NCI-H2227 (cell line): ENCODE data around the gene LMF1.

Source experiments
- DNase-seq: peaks from one replicate; lab custom pipeline; 2025; ENCODE audit not compliant: unreplicated experiment; lab: John Stamatoyannopoulos, UW

Gene LMF1

DNA sequence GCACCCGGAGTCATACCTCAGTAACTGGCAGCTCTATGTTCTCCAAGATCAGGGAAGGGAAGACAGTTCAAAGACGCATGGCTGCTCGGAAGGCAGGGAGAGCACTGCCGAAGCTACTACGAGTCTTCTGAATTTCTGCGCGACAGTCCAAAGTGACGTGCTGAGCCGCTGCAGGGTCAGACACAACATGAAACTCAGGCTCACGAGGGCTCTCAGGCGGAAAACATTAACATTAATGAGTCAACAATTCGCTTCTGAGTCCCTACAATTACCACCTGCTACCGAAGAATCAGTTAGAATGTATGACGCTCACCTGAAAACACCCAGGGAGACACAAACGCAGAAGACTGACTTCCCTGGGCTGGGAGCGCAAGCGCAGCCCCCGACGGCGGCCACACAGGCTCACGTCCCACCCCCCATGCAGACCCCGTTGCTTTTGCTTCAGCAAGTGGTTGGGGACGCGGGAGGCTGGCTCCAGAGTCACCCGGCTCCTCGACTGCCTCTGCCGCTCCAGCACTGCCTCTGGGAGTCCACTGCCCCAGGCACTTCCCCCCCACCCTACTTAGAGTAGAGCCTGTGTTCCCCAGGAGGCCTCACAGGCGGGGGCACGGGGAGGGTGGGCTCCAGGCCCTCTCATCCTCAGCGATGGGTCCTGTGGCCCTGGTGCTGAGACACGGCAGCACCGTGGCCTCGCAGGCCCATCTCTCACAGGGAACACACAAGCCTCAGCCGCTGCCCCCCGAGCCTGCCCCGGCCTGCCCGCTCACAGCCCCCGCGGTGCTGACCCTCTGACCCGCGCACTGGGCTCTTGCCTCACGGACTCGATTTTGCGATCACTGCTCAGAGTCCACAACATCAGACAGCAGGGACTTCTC is 38.9 kb downstream of the LMF1 start:
- DNase-seq: no peak

DNA sequence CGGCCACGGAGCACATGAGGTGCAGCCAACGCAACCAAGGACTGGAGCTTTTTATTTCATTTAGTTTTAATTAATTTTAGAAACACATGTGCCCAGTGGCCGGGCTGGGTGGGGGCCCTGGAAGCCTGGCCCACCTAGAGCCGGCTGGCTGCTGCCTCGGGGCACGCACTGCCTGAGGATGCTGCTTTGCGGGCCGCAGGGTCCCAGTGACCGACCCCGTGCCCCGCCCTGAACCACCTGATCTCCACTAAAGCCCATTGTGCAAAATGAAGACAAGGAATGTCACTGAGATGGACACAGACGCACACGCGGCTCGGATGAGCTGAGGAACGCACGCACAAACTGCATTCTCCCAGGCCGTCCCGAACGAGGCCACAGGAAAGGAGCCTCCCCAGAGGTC is 39.6 kb downstream of the LMF1 start:
- DNase-seq: no peak

DNA sequence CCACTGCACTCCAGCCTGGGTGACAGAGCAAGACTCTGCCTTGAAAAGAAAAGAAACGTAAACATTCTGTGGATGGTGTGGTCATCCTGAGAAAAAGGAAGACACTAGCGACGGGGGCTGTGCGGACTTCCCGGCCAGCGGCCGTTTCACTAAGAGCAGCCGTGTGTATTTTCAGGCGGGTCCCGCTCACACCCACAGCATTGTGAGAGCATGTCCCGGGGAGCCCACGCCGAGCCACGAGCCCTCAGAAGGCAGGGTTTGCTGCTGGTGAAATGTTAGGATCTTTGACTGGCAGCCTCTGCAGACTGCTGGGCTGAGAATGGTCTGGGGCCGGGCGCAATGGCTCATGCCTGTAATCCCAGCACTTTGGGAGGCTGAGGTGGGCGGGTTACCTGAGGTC is 40.3 kb downstream of the LMF1 start:
- DNase-seq: no peak

DNA sequence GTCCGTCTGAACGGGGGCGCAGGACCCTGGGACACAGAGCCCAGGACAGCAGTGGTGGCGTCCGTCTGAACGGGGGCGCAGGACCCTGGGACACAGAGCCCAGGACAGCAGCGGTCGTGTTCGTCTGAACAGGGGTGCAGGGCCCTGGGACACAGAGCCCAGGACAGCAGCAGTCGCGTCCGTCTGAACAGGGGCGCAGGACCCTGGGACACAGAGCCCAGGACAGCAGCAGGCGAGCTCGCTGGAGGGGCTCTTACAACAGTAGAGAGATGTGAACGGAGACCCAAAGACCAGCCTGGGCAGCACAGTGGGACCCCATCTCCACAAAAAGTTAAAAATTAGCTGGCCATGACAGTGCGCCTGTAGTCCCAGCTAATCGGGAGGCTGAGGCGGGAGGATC is 40.7 kb downstream of the LMF1 start:
- no peak for DNase-seq

DNA sequence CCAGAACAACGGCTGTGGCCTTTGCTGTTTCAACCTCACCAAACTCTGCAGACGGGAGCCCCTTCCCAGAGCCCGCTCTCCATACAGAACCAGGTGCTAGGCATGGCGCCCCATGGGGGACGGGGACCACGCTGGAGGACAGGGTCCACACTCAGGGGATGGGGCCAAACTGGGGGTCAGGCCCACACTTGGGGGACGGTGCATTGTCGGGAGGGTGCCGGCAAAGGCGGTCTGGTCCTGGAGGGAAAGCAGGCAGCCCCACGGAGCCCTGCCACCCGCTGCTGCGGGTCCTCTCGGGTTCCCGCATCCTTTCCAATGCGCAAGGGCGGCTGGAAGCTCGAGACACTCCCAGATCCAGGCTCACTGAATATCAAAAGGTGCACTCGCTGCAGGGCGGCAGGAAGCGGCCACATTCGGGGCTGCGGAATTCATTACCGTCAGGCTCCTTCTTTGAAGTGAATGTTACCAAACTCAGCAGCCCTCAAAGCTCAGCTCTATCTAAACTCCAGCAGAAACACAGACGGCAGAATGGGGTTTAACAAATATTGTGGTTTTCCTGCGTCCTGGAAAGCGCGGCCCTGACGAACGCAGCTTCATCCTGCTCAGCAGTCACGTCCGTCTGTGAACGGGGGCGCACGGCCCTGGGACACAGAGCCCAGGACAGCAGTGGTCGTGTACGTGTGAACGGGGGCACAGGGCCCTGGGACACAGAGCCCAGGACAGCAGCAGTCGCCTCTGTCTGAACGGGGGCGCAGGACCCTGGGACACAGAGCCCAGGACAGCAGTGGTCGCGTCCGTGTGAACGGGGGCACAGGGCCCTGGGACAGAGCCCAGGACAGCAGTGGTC is 41.3 kb downstream of the LMF1 start:
- DNase-seq: no peak

DNA sequence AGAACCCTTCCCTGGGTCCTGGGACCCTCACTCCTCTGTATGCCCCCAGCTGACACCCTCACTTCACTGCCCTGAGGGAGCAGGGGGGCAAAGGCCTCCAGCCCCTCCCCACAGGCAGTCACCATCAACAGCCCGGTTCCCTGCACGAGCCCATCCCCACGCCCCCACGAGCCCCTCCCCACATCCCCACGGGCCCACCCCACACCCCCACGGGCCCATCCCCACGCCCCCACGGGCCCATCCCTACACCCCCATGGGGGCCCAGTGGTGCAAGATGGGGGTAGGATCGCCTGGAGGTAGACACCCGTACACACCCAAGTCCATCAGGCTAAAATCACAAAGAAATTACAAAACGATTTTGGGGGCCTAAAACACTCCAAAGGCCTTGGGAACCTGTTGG is 42.3 kb downstream of the LMF1 start:
- DNase-seq: no peak

DNA sequence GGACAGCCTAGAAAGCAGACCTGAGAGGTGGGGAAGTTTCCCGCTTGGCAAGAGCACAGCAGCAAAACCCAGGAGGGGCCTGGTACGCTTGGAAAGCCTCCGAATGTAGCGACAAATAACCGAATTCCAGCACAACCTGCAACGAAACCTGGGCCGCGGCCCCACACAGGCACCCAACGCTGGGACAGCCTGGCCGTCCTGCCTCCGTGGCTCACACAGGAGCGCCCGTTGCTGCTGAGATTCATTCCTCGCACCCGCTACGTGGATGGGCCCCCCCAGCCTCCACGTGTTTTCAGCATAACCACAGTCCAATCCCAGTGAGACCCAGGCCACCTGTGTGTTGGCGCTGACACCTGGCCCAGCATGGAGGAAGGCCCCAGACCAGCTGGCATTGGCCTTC is 42.9 kb downstream of the LMF1 start:
- no peak for DNase-seq

DNA sequence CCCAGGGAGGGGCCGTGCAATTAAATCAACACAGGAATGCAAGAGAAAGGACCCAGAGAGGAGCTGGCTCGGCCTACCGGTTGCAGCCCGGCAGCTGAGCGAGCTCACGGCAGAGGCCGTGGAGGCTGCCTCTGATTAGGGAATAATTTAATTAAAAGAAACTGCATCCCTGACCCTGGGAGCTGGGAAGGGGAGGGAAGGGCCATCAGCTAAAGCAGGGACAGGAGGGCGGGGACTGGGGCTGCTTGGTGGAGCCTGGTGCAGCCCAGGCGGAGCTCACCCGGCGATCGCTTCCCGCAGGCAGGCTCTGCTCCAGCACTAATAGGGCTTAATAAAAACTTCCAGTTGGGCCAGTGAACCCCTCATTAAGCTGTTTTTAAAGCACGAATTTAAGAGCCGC is 43.4 kb downstream of the LMF1 start:
- DNase-seq: no peak

DNA sequence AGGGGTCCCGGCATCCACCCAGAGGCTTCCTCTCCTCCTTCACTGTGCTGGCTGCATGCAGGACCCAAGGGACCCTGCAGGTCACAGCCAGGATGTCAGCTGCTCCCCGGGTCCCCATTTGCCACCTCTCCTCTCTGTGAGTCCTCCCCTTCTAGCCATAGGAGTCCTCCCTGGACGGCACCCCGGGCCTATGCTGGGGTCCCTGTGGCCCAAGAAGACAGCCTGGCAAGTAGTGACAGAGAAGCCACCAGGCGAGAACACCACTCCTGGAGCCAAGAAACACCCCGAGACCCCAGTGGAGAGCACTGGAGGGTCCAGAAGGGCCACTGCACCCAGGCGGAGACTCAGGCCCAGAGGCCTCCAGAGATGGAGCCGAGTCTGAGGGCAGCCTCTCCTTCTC is 44.1 kb downstream of the LMF1 start:
- DNase-seq: no peak

DNA sequence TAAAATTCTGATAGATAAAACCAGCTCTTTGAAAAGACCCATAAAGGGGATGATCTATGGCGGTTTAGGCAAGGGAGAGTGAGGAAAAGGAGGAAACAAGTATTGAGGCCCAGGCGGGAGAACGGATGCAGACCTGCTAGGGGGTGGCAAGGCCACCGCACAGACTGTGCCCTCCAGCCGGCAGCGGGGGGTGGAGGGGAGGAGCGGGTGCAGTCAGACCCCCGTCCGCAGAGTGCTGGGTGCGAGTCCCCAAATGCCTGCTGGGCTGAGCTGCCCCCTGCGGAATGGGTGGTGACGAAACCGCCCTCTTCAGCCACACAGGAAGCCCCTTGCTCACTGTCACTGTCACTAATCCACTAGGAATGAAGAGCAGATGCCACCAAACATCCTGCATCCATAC is 46.0 kb downstream of the LMF1 start:
- DNase-seq: no peak

DNA sequence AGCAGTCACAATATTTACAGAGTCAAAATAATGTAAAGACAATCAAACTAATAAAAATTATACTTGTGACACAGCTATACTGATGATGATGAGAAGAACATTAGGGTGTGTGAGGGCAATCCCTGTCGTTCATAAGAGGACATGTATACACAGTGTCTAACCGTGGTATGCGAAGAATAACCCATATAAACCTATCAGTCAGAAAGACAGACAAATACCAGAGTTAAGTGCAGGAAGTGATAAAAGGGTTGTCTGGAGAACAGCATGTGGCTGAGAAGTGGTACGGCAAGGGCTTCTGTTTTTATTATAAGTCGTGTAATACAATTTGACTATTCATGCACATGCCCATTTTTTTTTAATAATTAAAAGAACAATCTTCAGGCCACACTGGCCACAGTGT is 46.7 kb downstream of the LMF1 start:
- no peak for DNase-seq

DNA sequence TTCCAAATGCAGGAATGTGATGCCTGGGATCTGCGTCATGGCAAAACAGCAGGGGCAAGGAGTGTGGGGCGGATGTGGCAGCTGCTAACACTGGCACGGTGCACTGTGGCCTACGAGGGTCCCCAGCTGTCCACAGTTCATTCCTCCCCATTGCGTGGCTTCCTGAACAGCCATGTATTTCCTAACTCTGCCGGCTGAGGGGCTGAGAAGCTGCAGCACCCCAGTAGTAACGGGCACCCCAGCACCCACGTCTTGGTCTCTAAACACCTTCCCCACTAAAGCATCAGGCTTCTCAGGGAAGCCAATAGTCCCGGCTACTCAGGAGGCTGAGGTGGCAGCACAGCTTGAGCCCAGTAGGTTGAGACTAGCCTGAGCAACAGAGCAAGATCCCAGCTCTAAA is 47.6 kb downstream of the LMF1 start:
- no peak for DNase-seq

DNA sequence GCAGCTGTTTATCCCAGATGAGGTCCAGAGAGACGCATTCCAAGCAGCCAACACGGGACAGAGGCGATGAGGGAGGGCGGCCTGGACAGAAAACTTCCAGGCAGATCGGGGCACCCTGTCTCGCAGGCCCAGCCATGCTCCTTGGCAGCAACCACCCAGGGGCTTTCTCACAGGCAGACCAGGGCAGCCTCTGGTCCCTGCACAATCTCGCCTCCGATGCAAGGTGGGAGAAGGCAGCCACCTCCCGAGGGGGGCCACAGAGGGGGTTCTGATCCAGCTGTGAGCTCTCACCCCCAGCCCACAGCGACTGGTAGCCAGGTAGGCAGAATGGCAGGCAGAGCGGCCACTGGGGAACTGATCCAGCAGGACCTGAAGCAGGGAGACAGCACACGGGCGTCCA is 48.7 kb downstream of the LMF1 start:
- DNase-seq: no peak

DNA sequence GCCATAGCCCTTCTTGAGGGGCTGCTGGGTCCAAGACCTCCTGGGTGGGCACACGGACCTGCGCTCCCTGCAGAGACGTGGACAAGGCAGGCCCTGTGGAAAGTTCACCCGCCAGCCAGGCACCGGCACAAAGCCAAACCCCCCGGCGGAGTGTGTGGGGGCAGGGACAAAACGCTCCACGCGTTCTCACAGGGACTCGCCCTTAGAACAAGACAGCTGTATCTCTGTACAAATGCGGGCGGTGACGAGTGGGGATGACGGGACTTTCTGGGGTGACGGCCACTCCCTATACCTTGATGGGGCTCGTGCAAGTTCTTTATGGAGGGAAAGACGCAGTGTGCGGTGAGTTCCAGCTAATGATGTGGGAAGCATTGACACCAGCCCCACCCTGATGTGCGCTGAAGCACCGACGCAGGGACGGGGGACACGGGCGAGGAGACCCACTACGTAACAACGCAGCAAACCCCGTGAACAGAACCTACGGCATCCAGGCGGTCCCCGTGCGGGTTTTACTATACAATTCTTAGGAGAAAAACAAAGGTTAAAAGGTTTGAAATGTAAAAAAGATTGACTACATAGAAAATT is 49.4 kb downstream of the LMF1 start:
- DNase-seq: no peak

DNA sequence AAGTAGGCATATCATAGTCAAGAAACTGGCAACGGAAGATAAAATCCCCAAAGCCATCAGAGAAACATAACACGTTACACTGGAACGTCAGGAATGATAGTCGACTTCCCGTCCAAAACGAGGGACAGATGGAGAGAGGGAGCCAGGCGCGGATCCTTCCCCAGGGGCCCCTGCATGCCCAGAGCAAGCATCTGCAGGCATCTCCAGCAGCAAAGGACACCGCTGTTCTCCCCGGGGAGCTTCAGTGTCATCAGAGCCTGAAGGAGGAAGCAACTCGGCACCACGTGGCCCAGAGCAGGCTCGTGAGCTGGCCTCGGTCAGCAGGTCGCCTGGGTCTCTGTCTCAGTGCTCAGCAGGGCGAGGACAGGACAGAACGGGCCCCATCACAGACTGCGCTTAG is 50.1 kb downstream of the LMF1 start:
- DNase-seq: no peak

DNA sequence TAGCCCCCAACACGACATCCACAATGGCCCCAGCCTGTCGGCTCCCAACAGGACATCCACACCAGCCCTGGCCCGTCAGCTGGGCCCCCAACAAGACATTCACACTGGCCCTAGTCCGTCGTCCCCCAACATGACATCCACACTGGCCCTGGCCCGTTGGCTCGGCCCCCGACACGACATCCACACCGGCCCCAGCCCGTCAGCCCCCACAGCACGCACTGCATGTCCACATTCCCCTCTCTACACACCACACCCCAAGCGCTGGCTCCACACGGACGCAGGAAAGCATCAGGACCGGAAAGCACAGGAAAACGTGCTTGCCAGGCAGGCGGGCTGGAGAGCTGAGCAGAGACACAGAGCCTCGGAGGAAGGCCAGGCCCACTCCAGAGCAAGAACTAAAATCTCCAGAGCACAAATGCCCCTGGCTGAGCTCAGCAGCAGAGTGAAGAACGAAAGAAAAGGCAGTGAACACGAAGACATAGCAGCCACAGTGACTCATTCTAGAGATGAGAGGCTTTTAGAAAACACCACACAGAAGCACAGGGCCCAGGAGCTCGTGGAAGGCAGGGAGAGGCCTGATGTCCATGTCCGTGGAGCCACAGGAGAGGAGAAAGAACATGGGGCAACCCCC is 50.6 kb downstream of the LMF1 start:
- no peak for DNase-seq

DNA sequence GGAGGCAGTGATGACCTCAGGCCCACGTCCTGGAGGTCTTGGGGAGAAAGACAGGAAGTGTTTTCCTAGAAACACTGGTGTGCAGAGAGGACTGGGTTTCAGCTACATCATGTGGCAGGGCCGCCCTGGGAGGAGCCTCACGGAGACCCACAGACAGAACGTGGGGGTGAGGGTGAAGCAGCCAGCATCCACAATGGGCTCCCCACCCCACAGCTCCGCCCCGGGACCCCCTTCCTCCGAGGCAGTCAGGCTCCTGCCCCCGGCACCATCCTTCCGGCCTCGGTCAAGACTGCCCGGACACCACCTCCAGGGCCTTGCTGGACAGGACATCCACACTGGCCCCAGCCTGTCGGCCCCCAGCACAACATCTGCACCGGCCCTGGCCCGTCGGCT is 51.1 kb downstream of the LMF1 start:
- no peak for DNase-seq

DNA sequence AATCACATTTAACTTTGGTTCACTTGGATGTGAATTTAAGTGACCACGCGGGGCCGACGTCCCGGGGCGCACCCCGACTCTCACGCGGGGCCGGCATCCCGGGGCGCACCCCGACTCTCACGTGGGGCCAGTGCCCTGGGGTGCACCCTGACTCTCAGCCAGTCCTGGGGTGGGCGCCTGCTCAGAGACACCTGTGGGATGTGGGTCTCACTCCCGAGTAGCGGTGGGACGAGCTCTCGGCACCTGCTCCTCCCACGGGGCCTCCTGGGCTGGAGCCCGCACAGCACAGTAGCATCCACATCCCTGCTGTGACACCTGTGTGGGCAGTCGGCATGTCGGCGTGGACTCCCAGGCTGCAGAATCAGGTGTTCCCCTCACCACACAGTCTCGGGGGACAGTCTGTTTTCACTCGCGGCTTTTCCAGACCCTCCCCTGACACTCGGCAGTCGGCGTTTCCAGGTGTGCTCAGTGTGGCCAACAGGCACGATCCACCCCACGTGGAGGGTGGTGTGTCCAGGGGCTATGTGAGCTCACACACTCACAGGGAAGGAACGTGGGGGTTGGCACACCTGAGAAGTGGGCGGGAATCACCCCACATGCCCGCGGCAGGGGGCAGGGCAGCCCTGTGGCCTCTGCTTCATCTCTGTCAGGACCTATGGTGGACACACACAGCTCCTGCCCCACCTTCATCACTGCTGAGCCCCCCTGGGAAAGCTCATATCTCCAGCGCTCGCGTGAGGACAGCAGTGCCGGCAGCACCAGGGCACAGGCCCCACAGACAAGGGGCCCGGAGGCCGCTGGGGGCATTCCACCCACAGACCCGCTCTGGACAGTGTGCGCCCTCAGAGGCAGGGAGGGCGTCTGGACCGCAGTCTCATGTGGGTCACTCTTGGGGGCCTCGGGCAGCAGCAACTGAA is 51.8 kb downstream of the LMF1 start:
- no peak for DNase-seq

DNA sequence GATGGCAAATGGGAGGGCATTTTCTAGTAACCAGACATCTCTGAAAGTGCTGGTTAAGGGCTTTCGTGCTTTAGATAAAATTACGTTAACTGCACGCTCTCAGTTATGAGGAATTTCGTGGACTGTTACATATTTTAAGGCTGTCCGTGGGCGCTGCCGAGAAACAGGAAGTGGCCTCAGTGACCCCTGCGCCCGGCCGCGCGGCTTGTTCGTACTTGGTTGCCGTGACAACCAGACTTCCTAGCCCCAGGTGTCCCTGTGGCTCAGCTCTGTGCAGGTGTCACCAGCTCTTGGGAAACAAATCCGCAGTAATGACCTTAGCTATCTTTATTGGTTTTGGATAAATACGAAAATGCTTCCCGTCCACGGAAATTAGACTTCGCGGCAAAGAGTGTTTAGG is 52.7 kb downstream of the LMF1 start:
- DNase-seq: no peak

DNA sequence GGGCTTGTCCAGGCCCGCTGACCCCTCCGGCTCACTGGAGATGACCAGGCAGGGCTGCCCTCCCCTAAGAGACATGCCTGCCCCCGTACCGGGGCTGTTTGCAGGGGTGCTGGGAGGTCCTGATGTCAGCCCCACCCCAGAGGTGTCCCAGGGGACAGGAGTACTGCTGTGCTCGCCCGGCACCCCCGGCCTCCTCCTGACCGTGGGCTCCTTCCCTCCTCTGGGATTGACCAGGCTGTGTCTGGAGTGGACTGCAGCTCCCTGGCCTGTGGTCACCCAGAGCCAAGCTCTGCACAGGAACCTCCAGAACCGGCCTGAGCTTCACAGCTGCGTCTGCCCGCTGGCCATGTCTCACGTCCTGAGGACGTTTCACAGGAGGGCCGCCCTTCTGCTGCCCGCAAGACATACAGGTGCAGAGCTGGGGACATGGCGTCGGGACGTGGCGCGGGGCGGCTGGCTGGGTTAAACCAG is 53.2 kb downstream of the LMF1 start:
- DNase-seq: no peak
